22Rv1 (cell line): ENCODE results near the gene CABLES2.

Source experiments
- H3K27ac ChIP-seq: fragments of 450-650 bp; 2 replicates; pipeline ENCODE4 v1.5.1; 2017
- CTCF ChIP-seq: fragments of 450-650 bp; IDR thresholded peaks from 2 replicates; pipeline ENCODE4 v1.5.1; 2017; ENCODE audit warnings: mild to moderate bottlenecking
- ZFX ChIP-seq: fragments of 450-650 bp; IDR thresholded peaks from 2 replicates; pipeline ENCODE4 v1.6.1; 2017; ENCODE audit warnings: antibody characterized with exemption, borderline replicate concordance

The CABLES2 gene

DNA sequence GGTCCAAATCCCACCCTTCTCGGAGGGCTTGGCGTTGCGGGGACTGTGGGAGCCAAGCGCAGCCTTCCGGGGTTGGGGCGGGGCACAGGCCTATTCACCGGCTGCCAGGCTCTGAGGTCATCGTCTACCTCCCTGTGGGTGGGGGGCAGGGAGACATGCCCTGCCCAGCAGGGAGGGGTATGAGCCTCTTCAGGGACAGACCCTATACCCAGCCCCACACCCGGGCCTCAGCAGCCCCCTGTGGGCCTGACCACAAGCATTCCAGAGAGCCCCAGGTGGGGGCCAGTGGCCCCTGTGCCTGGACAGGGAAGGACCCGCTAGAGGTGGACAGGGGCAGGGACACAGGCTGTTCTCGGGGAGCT lies 51.6 kb downstream of the CABLES2 start:
- H3K27ac ChIP-seq, result no peak overlapping the region
- TF ChIP-seq ZFX (no peak), CTCF (no peak)

- no peak for TF ChIP-seq CTCF
- no peak for TF ChIP-seq ZFX
- H3K27ac ChIP-seq, result no peak overlapping the region
Measured at GRCh38 chr20:62354811-62355341, 52.2 kb downstream of the CABLES2 start.

DNA sequence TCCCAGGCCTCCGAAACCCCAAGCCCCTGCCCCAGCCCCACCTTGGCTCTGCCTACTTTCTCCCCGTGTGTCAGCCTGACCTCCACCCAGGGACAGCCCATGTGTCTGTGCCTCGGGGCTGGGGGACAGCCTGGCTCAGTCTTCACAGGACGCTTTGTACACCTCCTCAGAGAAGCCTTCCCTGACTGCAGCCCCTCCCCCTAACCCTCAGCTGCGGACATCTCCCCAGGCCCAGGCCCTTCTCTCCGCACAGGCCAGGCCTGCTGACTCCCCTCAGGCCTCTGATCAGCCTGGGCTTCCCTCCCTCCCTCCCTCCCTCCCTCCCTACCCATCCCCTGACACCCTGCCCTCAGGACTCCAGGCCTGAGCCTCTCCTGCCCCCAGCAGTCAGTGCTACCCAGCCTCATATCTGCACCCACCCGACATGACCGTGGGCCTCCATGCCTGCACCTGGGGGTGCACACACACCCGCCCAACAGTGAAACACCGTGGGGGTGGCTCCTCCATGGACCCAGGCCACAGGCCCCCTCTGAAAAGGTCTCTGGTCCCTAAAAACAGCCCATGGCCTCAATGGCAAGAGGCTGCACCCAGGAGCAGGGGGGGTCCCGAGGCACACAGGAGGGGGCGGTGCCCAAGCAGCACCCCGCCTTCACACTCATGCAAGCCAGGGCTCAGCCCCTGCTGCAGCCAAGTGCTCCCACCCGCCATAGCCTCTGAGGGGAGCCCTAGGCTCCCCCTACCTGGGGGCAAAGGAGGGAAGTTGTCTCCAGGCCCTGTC lies 52.9 kb downstream of the CABLES2 start:
- TF ChIP-seq ZFX (no peak), CTCF (no peak)
- no peak overlapping the region for H3K27ac ChIP-seq

- H3K27ac ChIP-seq, result no peak overlapping the region
- TF ChIP-seq ZFX (no peak), CTCF (no peak)
Measured at GRCh38 chr20:62353289-62354030, 53.6 kb downstream of the CABLES2 start.

DNA sequence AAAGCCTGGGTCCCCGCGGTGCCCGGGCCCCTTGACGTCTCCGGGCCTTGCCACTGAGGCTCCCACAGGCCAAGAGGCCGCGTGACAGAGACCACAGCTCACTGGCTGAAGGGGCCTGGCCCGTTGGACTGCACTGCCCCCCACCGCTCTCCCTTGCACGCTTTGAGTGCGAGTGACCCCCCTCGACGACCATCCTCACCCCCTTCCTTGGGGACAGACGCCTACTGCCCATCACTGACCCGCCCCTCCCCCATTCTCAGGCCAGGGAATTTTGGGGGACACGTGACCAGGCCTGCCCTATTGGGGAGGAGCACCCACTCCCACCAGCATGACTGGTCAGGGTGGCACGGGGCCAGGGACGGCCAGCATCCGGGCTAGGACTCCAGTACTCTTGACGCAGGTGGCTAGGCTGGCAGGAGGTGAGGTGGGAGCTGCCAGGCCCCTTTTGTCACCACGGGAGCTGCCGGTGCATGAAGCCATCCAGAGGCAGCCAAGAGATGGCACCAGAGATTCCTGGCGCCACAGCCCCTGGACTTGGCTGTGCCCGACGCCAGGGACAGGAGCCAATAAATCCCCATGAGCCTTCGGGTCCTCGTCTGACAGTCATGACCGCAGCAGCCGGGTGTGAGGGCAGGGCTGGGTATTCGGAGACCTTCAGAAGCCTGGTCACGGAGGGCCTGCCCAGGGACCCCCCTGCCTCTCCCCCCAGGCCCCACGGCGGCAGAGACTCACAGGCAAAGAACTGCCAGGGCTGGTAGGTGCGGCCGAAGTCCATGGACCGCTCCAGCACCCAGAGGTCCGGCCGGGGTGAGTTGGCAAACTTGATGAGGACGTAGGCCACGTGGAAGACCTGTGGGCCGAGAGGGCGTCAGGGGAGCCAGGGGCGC lies 54.4 kb downstream of the CABLES2 start:
- H3K27ac ChIP-seq, result no peak overlapping the region
- TF ChIP-seq ZFX (no peak), CTCF (no peak)

- TF ChIP-seq CTCF (no peak), ZFX (no peak)
- H3K27ac ChIP-seq, result no peak overlapping the region
Measured at GRCh38 chr20:62351469-62352401, 55.4 kb downstream of the CABLES2 start.
